ENCODE results near the gene FAM193A.
"Not testable (repeated sequence)": the region's sequence is repeated elsewhere in the genome, so short reads cannot be mapped to it uniquely, and the experiment has no call there.

The FAM193A gene

DNA sequence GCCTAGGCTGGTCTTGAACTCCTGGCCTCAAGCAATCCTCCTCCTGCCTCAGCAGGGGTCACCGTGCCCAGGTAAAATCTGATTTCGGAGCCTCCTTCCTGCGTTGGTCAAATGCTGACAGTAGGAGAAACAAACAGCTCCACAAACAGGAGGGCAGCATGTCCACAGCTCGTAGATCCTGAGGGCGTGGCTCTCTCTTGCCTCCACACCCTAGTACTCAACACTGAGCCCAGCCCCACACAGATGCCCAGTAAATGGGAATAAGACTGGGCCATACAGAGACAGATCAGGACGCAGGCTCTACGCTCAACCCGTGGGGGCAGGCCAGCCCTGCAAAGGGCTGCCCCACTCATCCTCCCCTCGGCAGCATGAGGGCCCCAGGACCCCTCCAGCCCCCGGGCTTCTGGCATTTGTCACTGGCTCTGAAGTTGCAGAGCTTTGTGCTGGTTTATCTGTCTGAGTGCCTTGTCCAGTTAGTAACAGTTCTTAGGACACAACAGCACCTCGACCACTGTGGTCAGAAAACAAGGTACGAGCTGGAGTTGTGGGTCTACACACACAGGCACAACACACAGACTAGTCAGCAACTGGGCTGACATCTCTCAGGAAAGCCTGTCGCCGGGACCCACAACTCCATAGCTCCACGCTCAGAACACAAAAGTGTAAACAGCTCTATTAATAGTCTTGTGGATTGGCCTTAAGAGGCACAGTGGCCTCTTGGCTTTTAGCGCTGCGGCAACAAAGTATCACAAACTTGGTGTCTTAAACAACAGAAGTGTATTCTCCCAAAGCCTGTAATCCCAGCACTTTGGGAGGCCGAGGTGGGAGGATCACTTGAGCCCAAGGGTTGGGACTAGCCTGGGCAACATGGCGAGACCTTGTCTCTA, 214.5 kb downstream of the FAM193A start:
- no peak for DNase-seq (ENCODE audit: low read depth)

DNA sequence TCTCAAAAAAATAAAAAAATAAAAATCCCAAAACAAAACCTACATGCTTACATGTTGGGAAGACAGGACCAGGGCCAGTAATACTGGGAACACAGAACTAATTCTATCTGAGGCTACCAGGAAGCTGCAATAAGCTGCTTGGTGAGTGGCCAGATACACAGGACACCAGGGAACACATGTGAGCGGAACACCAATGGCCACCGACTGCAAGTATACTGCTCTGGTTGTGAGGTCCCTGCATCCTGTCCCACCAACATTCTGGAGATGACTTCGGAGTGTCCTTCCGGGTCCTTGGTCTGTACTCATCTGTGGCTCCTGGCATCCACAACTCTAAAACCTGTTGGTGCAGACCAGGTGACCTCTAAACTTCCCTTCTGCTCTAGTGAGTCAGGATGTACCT, 217.0 kb downstream of the FAM193A start:
- no peak for DNase-seq (ENCODE audit: low read depth)

DNA sequence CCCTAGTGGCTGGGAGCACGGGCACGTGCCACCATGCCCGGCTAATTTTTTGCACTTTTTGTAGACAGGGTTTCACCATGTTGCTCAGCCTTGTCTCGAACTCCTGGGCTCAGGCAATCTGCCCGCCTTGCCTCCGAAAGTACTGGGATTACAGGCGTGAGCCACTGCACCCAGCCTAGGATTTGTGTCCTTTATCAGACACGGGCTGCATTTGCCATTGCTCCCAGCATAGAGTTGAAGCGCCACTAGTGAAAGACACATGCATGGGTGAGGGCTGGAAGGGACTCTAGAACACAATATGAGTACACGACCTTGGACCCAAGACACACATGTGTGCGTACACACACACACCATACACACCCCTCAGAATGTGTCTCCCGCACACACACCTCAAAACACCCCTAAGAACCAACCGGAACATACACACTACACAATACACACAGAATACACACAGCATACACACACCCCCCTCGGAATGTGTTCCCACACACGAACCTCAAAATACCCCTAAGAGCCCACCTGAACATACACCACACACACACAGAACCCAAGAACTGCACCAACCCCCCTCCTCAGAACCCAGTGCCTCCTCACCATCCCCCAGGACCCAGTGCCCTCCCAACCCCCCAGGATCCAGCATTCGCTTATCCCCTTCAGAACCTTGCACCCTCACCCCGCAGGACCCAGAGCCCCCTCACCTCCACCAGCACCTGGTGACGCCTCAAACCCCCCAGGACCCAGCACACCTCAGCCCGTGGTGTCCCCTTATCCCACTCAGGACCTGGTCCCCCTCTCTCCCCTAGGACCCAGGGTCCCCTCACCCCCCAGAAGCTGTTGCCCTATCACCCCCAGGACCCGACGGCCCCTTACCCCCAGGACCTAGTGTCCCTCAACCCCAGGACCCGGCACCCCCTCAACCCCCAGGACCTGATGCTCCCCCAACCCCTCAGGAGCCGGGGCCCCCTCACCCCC, 218.7 kb downstream of the FAM193A start:
- DNase-seq (ENCODE audit: low read depth): no peak

DNA sequence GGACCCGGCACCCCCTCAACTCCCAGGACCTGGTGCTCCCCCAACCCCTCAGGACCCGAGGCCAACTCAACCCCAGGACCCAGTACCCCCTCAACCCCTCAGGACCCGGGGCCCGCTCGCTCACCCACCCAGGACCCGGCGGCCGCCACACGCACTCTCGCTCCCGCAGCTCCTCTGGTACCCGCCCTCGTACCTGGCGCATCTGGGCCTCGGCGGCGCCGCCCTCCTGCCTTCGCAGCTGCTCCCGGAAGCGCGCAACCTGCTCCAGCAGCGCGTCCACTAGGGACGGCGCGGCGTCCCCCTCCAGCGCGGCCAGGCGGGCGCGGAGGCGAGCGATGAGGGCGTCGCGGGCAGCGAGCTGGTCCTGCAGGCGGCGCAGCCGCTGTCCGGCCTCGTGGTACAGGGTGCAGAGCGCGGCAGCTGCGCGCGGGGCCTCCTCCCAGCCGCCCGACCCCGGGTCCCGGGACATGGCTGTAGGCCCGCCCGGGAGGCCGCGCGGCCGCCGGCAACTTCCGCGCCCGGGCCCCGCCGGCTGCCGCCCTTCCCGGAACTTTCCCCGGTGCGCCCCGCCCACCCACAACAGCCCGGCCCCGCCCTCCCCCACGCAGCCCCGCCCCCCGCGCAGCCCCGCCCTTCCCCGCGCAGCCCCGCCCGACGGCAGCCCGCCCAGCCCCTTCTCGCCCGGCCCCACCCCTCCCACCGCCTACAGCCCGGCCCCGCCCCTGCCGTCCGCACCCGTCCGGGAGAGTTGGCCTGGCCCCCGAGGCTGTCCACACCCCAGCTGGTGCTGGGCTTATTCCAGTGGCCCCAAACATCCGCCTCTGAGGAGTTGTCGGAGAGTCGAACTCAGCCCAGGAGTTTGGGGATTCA, 219.6 kb downstream of the FAM193A start, which contains the start of gene TNIP2:
Gene TNIP2, minus strand, starts transcription at position 516 of the 870 bp plus-strand sequence. Its CDS starts 47 bp downstream, at position 469.
- DNase-seq (ENCODE audit: low read depth): peak; percentile 62

DNA sequence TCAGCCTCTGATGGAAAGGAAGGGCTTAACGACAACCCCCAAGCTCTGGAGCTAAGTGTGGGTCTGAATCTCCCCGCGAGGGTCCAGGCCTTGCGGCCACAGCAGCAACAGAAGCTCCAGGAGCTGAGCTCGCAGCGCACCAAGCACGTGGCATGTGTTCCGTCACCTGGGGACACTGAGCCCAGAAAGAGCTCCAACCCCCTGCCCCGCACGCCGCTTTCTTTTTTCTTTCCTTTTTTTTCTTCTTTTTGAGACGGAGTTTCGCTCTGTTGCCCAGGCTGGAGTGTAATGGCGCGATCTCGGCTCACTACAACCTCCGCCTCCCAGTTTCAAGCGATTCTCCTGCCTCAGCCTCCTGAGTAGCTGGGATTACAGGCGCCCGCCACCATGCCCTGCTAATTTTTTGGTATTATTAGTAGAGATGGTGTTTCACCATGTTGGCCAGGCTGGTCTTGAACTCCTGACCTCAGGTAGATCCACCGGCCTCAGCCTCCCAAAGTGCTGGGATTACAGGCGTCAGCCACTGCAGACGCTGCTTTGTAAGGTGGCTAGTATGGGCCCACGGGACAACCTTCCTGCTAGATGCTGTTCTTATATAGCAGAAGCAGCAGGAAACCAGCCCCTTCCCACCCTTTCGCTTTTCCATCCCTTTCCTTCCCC, 220.4 kb downstream of the FAM193A start:
- no peak for DNase-seq (ENCODE audit: low read depth)

DNA sequence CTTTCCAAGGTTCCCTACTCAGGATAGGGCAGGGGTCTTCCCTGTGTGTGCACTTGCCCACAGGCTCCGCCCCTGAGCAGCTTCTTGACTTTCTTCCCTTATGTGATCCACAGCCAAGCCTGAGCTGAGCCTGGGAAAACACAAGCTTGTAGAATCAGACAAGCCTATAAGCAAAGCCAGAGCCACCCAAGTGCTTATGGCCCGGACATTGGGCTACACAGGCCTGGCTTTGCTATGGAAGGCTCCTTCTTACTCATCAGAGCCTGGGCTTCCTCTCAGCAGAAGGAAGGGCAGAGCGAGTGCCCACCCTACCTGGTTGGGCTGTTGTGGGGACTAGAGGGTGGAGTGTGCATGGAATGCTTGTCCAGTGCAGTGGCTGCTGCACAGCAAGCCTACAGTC, 221.0 kb downstream of the FAM193A start:
- DNase-seq (ENCODE audit: low read depth): no peak

DNA sequence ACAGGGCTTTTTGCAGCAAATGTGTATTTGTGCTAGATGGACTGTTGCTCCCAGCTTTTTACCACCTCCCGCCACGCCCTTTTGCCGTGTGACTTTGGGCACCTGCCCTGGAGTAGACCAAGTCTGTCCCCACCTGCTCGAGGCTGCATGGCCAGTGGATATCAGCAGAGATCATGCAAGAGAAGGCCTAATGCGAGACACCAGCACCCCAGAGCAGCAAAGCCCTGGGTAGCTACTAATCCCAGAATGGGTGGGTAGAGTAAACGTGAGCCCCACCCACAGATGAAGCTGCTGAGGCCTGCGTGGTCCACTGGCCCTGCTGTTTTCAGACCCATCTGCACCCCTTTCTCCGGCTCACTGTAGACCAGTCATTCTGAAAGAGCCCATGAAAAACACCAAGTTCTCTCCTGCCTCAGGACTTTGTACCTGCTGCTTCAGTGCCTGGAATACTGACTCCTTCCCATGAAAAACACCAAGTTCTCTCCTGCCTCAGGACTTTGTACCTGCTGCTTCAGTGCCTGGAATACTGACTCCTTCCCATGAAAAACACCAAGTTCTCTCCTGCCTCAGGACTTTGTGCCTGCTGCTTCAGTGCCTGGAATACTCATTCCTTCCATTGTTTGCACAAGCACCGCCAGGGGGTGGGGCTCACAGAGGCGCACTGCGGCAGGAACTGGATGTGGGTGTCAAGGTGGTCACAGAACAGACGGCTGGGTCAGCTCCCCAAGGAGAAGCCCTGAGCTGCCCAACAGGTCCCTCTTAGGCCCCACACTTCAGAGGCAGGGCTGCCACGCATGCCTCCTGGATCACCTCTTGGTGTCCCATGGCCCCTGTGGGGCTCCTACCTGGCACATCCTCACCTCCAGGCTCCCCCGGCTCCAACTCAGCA, 224.8 kb downstream of the FAM193A start:
- no peak for DNase-seq (ENCODE audit: low read depth)

DNA sequence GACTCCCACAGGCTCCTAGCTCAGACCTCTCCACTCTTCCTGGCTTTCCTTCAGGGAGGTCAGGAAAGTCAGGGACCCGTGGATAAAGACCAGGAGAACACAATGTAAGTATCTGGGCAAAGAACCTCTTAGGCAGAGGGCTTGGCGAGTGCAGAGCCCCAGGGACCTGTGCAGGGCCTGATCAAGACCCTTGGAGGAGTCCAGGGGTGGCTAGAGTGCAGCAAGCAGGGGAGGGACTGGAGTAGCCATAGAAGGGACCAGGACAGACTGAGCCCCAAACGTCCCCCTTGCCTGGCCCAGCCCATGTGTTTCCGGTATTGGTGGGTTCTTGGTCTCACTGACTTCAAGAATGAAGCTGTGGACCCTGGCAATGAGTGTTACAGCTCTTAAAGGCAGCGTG, 225.6 kb downstream of the FAM193A start:
- no peak for DNase-seq (ENCODE audit: low read depth)

DNA sequence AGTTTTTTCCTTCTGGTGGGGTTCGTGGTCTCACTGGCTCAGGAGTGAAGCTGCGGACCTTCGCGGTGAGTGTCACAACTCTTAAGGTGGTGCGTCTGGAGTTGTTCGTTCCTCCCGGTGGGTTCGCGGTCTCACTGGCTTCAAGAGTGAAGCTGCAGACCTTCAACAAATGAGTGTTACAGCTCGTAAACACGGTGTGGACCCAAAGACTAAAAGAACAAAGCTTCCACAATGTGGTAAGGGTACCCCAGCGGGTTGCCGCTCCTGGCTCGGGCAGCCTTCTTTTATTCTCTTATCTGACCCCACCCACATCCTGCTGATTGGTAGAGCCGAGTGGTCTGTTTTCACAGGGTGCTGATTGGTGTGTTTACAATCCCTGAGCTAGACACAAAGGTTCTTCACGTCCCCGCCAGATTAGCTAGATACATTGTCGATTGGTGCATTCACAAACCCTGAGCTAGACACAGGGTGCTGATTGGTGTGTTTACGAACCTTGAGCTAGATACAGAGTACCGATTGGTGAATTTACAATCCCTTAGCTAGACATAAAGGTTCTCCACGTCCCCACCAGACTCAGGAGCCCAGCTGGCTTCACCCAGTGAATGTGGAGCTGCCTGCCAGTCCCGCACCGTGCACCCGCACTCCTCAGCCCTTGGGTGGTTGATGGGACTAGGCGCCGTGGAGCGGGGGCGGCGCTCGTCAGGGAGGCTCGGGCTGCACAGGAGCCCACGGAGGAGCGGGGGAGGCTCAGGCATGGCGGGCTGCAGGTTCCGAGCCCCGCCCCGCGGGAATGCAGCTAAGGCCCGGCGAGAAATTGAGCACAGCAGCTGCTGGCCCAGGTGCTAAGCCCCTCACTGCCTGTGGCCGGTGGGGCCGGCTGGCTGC, 226.3 kb downstream of the FAM193A start:
- not testable (repeated sequence) for DNase-seq (ENCODE audit: low read depth)

DNA sequence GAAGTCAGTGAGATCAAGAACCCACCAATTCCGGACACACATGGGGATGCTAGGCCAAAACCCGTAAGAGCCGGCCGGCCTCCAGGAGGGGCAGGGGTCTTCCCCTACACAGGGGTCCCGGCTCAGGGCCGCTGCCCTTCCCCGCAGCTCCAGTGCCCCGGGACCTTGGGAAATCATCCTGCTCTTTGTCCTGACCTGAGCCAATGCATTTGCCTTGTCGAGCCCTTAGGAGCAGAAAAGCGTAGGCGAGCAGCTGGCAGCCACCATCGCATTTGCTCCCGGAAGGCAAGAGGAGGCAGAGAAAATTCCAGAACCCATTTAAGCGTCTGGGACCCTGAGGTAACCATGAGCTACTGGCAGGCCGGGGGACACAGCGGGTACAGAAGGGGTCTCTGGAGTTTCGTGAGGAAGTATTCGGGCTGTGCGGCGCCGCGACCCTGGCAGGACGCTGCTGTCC, 227.1 kb downstream of the FAM193A start:
- no peak for DNase-seq (ENCODE audit: low read depth)

DNA sequence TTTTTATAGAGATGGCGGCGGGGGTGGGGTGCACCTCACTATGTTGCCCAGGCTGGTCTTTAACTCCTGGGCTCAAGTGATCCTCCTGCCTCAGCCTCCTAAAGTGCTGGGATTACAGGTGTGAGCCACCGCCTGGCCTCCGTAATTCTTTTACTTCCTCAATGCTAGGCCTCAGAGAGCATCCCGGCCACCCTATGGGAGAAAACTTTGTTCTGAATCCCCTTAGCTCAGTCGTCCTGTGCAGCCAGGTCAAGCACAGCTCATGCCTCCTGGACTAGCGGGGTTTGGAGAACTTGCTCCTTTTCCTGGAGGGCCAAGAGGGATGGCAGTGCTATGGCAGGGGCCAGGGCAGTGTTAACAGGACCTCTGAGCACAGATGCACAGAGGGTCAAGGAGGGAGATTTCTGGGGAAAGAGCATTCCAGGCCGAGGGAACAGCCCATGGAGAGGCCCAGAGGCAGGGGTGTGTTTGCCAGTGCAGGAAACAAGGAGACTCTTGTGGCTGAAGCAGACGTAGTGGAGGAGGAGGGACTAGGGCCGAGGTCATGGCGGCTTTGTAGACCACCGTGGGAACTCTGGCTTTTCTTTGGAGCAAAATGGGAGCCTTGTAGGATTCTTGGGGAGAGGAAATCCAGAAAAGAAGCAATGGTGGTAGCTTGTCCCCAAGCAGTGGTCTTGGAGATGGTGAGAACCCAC, 229.5 kb downstream of the FAM193A start:
- DNase-seq (ENCODE audit: low read depth): no peak

DNA sequence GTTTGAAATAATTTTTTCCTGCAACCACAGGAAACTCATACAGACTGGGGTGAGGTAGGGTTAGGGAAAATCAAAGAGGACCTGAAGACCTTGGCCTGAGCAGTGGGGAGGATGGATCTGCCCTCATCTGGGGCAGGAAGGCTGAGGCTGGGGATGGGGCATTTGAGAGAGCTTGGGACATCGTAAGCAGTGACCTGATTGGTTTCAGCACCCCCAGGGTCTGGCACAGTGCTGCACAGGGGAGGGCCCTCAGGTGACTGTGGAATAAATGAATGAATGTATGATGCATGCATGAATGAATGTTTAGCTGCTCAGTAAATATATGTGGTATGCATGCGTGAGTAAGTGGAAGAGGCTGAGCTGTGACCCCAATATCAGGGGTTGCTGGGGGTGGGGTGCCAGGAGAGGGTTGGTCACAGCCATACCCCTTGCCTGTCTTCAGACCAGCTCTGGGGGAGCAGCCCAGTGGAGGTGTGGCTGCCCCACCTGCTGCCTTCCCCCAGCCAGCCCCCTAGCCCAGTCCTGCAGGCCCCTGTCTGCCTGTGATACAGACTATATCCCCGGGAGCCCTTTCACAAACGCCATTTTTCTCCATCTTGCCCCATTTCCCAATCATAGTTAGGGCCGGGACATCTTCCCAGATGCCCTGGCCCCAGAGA, 230.7 kb downstream of the FAM193A start:
- no peak for DNase-seq (ENCODE audit: low read depth)

DNA sequence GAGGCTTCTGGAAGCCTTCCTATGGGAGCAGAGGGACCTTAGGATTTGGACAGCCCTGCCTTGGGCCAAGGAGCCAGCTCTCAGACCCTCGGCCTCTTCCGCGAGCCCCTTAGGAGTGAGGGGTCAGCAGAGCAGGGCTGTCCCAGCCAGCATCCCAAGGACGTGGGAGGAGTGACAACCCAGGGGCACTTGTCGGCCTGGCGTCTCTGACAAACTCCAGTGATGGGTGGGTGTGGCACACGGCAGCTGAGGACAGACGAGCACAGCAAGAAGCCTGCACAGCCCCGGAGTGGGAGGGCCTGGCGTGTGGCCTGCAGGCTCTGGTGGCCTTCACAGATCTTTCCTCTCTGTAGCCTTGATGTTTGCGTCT, 231.2 kb downstream of the FAM193A start:
- DNase-seq (ENCODE audit: low read depth): no peak

DNA sequence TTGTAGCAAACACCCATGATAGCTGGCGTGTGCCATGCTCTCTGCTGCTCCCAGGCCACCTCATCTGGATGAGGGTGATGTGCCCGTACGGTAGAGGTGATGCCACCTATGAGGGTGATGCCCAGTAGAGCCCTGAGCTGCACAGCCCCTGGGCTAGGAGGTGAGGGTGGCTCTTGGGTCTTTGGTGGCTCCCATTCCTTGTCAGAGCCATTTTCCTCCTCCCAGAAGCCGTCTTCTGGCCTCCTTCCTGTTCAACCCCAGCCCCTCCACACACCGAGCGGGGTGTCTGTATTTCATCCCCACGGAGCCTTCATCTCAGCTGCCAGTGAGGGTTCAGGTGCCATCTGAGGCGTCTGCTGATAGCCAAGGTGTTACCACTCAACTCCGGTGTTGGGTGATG, 231.7 kb downstream of the FAM193A start:
- no peak for DNase-seq (ENCODE audit: low read depth)

DNA sequence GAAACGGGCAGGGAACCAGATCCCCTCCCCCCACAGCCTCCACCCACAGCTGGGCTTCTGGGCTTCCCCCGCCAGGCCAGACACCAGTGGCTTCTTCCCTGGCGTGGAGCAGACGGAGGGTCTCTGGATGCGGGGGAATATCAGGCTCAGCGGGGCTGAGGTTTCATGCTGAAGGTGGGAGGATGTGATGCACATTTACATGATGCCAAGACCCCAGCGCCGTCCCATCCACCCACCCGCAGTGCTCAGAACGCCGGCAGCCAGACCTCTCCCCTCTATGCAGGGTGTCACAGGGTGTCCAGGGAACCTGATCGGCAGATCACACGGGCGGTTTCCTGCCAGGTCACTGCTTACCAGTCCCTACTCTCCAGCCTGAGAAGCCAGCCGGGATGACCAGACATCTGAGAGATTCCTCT, 232.5 kb downstream of the FAM193A start:
- no peak for DNase-seq (ENCODE audit: low read depth)

DNA sequence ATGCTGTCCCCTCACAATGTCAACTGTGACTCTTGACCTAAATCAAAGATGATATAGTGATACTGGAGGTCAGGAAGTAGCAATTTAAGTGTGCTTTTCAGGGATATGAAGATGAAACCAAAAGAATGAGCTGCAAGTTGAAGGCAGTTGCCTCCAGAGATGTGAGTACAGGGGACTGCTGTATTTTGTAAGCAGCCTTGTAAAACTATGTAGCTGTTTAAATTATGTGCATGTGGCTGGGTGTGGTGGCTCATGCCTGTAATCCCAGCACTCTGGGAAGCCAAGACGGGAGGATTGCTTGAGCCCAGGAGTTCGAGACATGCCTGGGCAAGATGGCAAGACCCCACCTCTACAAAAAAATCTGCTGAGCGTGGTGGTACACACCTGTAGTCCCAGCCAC, 234.8 kb downstream of the FAM193A start:
- no peak for DNase-seq (ENCODE audit: low read depth)

DNA sequence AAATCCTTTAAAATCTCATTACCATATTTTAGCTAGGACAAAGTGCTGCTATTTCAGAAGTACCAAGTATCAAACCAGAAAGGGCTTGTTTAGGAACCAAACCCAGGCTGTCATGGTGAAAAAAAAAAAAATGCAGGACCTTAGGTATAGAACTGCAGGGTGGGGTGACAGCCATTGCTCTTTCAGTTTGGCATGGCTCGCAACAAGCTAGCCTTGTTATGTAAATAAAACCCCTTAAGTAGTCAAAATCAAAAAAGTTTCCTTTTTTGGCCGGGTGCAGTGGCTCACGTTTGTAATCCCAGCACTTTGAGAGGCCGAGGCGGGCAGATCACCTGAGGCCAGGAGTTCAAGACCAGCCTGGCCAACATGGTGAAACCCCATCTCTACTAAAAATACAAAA, 244.2 kb downstream of the FAM193A start:
- DNase-seq (ENCODE audit: low read depth): not testable (repeated sequence)

DNA sequence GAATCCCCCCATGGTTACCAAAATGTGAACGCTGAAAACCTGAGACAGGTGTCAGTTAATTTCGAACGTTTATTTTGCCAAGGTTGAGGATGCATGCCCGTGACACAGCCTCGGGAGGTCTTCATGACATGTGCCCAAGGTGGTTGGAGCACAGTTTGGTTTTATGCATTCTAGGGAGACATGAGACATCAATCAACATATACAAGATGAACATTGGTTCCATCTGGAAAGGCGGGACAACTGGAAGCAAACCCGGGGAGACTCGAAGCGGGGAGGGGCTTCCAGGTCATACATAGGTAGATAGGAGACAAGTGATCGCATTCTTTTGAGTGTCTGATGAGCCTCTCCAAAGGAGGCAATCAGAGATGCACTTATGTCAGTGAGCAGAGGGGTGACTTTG, 245.5 kb downstream of the FAM193A start:
- no peak for DNase-seq (ENCODE audit: low read depth)

Measured in stimulated activated CD4-positive, alpha-beta T cell treated with anti-CD3 and anti-CD28 coated beads, Interleukin-2, amount 100 ng/mL, for 4 hours (primary cell).